Skeletal muscle cell (primary cell): ENCODE measurements around the gene SORT1.
"Not testable (repeated sequence)": the region's sequence is repeated elsewhere in the genome, so short reads cannot be mapped to it uniquely, and the experiment has no call there.

ENCODE experiments used
- DNase-seq: peaks from one replicate; pipeline ENCODE4 v3.0.0-alpha.2; 2010; ENCODE audit warnings: low read depth
- H3K4me3 ChIP-seq: 2 replicates; pipeline ENCODE4 v1.5.1; 2011; ENCODE audit warnings: low read depth, mild to moderate bottlenecking, control low read depth, low read length, moderate library complexity

The SORT1 gene

GRCh38 chr1:109383854-109384253, 13.9 kb downstream of the SORT1 start:
- no peak for DNase-seq

DNA sequence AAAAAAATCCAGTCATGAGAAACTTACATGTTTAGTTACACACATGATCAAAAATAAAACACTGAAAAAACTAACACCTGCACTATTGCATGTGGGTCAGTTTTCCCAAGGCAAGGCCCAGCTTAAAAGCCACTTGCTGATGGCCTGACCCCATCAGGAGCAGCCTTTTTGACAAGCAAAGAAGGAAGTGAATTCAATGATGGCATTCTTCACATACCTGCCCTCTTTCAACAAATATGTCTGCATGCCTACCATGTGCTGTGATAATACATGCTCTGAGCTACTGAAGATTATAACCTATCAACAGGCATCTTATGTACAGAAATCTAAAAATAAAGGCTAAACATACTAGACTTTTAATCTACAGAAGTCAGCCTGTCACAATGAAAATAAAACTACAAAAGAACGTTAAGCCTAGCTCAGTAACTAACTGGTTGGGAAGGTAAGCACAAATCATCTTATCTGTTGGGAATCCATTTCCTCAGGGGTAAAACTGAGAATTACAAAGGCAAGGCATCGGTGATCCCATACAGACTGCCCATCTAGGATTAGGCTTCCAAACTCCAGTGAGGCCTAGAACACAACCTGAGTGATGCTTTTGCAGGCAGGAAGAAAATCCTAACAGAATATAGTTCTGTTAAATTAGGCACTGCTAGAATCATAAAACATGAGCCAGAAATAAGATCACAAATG, 14.5 kb downstream of the SORT1 start:
- DNase-seq = no peak
- no peak overlapping the region for H3K4me3 ChIP-seq

More at GRCh38 chr1:109383854-109384253, 13.9 kb downstream of the SORT1 start:
- no peak overlapping the region for H3K4me3 ChIP-seq

DNA sequence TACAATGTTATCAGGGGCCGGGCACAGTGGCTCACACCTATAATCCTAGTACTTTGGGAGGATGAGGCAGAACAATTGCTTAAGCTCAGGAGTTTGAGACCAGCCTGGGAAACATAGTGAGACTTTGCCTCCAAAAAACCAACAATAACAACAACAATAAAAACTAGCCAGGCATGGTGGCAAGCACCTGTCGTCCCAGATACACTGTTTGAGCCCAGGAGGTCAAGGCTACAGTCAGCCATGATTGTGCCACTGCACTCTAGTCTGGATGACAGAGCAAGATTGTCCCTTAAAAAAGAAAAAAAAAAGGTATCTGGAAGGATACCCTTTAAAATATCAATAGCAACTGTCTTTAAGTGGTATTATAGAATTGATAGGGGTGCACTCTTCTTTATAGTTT, 16.1 kb downstream of the SORT1 start:
- no peak for DNase-seq

GRCh38 chr1:109379907-109380306, 17.8 kb downstream of the SORT1 start:
- no peak overlapping the region for H3K4me3 ChIP-seq
- no peak for DNase-seq

More for the DNA sequence above, 16.1 kb downstream of the SORT1 start:
- no peak overlapping the region for H3K4me3 ChIP-seq

DNA sequence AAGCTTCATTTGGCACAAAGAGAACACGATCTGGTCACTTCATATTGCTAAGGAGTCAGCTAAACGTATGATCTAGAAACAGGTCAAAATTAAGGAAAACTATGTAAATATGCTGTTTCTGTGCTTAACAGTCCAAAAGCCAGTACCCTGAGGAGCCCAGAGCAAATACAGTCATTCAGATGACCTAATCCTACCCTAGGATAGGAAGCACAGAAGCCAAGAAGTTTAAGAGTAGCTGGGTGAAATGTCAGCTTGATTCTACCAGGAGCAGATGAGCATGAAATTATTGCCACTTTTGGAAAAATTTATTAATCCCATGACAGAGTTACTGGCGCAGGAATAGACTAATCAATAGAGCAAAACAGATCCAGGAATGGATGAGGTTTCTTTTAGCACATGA, 18.3 kb downstream of the SORT1 start:
- DNase-seq = no peak
- no peak overlapping the region for H3K4me3 ChIP-seq

DNA sequence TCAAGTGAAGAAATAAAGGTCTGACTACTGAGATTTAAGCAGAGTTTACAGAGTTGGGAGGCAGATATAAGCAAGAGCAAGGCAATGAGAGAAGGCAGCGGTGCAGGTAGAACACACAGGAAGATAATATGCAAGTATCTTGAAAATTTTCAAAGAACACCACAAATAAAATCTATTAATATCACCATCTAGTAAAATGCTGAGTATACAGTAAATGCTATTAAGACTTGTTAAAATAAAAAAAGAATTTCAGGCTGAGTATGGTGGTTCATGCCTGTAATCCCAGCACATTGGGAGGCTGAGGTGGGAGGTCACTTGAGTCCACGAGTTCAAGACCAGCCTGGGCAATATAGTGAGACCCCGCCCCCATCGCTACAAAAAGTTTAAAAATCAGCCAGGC, 20.0 kb downstream of the SORT1 start:
- DNase-seq = no peak
- H3K4me3 ChIP-seq = no peak overlapping the region

- DNase-seq, H3K4me3 ChIP-seq: not testable (repeated sequence)
Observed at GRCh38 chr1:109373696-109374095, 24.0 kb downstream of the SORT1 start.

DNA sequence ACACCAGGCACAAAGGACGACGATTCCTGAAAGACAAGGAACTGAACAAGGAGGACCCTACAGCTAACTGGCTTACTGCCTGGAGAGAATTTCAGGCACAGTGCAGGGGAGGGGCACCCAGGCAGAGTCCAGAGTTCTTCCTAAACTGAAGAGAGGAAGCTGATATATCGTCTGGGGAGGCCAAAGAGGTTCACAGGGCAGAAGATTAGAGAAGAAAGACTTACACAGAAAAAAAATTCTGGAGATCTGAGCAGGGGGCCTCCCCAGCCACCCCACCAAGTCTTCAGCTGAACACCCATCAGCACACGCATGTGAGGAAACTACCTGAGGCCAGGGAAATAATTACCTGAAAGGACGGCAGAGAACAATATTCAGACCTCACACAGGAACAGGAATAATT, 24.6 kb downstream of the SORT1 start:
- H3K4me3 ChIP-seq = no peak overlapping the region
- no peak for DNase-seq

GRCh38 chr1:109372281-109372680, 25.4 kb downstream of the SORT1 start:
- H3K4me3 ChIP-seq = no peak overlapping the region
- no peak for DNase-seq

- DNase-seq = peak; percentile 62
- peak overlapping the region; percentile 25 for H3K4me3 ChIP-seq
Observed at GRCh38 chr1:109371341-109371739, 26.4 kb downstream of the SORT1 start.

DNA sequence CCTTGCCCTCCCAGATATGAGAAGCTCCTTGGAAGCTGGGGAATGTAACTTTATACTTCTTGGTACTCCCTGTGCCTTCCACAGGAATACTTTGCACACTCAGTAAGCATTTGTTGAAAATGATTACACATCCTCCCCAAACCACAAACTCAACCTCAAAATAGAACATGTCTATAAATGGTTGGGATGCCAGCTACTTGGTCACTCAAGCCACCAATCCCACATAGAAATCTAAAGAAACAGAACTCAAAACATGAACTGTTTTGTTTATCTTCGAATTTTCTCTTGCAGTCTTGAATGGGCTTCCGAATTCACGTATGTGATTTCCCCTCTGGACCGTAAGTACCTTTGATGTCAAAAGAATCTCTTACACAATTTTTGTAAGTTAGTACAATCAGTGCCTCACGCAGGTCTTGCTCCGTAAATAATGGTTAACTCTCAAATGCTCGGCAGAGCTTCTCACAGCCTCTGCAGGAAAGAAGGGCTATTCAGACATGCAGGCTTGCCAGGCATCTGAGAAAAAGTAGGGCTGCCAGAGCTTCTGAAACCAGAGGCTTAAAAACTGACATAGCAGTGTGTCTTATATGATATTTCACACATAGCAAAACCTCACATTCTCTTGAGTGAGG, 26.9 kb downstream of the SORT1 start:
- peak; percentile 91 for DNase-seq
- peak overlapping the region; percentile 25 for H3K4me3 ChIP-seq

DNA sequence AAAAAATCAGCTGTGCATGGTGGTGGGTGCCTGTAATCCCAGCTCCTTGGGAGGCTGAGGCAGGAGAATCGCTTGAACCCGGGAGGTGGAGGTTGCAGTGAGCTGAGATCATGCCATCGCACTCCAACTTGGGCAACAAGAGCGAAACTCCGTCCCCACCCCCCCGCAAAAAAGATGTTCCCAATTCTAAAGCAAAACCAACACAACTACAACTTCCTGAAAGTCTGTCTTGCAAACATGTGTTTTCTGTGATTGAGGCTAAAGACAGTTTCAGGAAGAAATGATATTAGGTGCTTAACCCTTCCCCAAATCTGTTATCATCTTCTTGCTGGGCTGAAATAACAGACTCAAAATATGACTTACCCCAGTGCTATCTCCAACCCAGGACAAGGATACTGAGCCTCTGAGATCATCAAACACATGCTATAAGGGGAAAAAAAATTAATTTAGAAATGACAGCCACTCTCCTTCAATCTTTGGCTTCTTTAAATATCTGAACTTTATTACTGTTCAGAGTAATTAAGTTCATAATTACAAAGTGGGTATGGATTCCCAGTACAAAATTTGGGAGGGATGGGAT, 28.5 kb downstream of the SORT1 start:
- no peak for DNase-seq
- H3K4me3 ChIP-seq = no peak overlapping the region

DNA sequence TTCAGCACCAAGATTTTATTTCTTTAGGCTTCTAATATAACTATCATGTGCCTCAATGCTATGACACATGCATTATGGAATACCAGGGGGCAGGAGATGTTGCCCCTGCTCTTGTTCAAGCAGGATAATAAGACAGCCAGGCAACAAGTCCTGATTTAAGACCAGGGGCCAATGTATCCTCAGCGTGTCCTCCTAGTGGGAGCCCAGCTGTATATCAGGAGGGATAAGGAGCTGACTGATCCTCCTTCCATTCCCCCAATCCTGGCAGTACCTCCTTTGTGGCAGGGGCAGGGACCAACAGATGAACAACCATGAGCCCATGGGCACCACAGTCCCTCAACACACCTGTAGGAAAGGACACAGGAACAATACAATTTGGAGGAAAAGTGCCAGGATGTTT, 29.3 kb downstream of the SORT1 start:
- DNase-seq = no peak
- no peak overlapping the region for H3K4me3 ChIP-seq

GRCh38 chr1:109367626-109368025, 30.1 kb downstream of the SORT1 start:
- no peak for DNase-seq
- no peak overlapping the region for H3K4me3 ChIP-seq

DNA sequence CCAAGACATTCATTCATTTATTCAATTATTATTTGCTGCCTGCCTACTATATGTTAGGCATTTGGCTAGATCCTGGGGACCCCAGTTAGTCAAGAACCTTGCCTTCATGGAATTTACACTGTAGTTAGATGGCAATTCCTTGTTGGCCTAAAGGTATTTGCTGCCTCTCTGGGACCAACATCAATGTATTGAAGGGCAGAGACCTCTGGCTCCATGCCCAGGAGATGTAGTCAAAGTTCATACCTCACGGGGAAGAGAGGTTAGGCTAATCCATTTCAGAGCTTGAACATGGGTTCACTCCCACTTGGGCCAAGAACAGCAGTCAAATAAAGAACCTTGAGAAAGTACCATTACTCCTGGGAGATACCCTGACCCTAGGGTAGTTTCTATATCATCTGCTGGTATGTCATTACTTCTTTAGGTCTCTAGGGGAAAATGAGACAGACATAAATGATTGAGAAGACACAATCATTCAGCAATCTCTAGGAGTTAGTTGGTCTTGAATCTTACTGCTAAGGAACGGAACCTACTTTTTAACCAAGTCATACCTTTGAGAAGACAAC, 32.0 kb downstream of the SORT1 start:
- H3K4me3 ChIP-seq = no peak overlapping the region
- no peak for DNase-seq

- no peak for DNase-seq
- no peak overlapping the region for H3K4me3 ChIP-seq
Observed at GRCh38 chr1:109361649-109362048, 36.1 kb downstream of the SORT1 start.

- no peak for DNase-seq
- no peak overlapping the region for H3K4me3 ChIP-seq
Observed at GRCh38 chr1:109361069-109361468, 36.6 kb downstream of the SORT1 start.

DNA sequence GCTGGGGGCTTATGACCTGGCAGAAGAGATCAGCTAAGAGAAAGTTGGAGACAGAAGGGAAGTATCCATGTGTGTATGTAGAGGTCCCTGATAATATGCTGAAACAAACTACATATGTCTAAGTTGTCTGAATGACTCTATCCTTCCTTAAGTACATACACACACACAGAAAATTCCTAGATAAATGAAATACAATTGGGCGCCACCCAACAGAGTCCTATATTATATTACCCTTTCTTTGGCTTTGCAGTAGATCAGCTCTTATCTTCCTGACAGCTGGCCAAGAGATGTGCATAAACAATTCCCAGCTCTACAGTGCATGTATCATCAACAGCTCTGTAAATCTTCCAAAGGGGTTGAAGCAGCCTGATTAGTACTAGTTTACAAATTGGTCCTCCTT, 40.1 kb downstream of the SORT1 start:
- DNase-seq = no peak
- H3K4me3 ChIP-seq = no peak overlapping the region

DNA sequence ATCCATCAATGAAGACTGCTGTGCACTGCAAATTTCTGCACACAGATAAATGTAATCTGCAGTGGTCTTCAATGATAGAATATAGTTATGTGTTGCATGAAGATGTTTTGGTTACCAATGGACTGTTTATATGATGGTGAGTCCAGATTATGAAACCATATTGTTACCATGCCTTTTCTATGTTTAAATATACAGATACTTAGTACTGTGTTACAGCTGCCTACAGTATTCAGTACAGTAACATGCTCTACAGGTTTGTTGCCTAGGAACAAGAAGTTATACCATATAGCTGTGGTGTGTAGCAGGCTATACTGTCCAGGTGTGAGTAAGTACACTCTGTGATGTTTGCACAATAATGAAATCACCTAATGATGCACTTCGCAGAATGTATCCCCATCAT, 40.8 kb downstream of the SORT1 start:
- H3K4me3 ChIP-seq = no peak overlapping the region
- no peak for DNase-seq

GRCh38 chr1:109356505-109356904, 41.2 kb downstream of the SORT1 start:
- no peak overlapping the region for H3K4me3 ChIP-seq
- no peak for DNase-seq

GRCh38 chr1:109354929-109355328, 42.8 kb downstream of the SORT1 start:
- H3K4me3 ChIP-seq = no peak overlapping the region
- no peak for DNase-seq
